Adrenal gland (tissue), 12 donors: Measurements from ENCODE around the gene PLEKHH1. TPM values are rescaled to one million over a fixed set of nuclear protein-coding genes. Genes with fewer than 3 reads are reported as not detected.
"Not testable (repeated sequence)": the region's sequence is repeated elsewhere in the genome, so short reads cannot be mapped to it uniquely, and the experiment has no call there.

ENCODE experiments used
- DNase-seq, 7 donors: peaks; one replicate each; pipeline ENCODE4 v3.0.0-alpha.2; 2019 to 2020
- H3K27ac ChIP-seq, 5 donors: fragments of 200-600 bp; sonication (generic) in 4 of 5; 1 replicate in 3 of 5; 2 replicates in 2 of 5; pipeline versions ENCODE4 v1.5.1 to v1.8.0; 2016 to 2020; ENCODE audit warnings: mild to moderate bottlenecking in 1 of 5
- H3K27me3 ChIP-seq: fragments of 200-600 bp; 2 replicates; pipeline ENCODE4 v1.8.0; 2021
- H3K36me3 ChIP-seq, 2 donors: fragments of 200-600 bp; replicated peaks in 1 of 2; 1 replicate in 1 of 2; 2 replicates in 1 of 2; pipeline versions ENCODE4 v1.5.1 to v1.8.0; 2018 to 2022
- H3K4me1 ChIP-seq, 2 donors: fragments of 200-600 bp; replicated peaks in 1 of 2; 1 replicate in 1 of 2; 2 replicates in 1 of 2; pipeline versions ENCODE4 v1.5.1 to v1.8.0; 2018 to 2021
- H3K4me3 ChIP-seq, 4 donors: fragments of 200-600 bp; sonication (generic) in 3 of 4; one replicate each; pipeline ENCODE4 v1.5.1; 2016 to 2018
- H3K9me3 ChIP-seq, 3 donors: fragments of 200-600 bp; sonication (generic) in 1 of 3; replicated peaks in 1 of 3; 1 replicate in 2 of 3; 2 replicates in 1 of 3; pipeline versions ENCODE4 v1.5.1 to v1.8.0; 2016 to 2021
- CTCF ChIP-seq, 6 experiments: fragments of 450-650 bp in 4 of 6; fragments of 200-600 bp in 2 of 6; sonication (generic) in 1 of 6; IDR thresholded peaks; 1 replicate in 5 of 6; 2 replicates in 1 of 6; pipeline versions ENCODE4 v1.5.1 to v1.8.0; 2016 to 2021; ENCODE audit warnings: antibody characterized with exemption in 6 of 6, mild to moderate bottlenecking in 2 of 6, moderate library complexity in 1 of 6
- POLR2A ChIP-seq, 2 donors: fragments of 450-650 bp; IDR thresholded peaks; one replicate each; pipeline ENCODE4 v1.6.1; 2017; ENCODE audit warnings: antibody characterized with exemption in 2 of 2, mild to moderate bottlenecking in 2 of 2, moderate library complexity in 1 of 2
- WGBS, 4 donors: extraction: QIAGEN DNeasy Blood & Tissue Kit in 2 of 4; methylation state at CpG; one replicate each; pipeline versions ENCODE4 v1.1.5 to v1.1.7; 2013 to 2017; 5-methylcytosine and 5-hydroxymethylcytosine counted together
- intact Hi-C, 2 donors: fragments of 100-400 bp; cut with DNase I; formaldehyde crosslinking; loops; one replicate each; pipeline versions ENCODE4 v1.14.1 to v1.15.0; 2022 to 2023
- polyA plus RNA-seq, 3 donors: library from polyadenylated mRNA; stranded (reverse); fragments of 200-250 nt in 2 of 3; fragments of 350-450 nt in 1 of 3; fragmentation: Illumina TruSeq in 1 of 3; extraction: RNeasy Lipid Tissue Mini Kit (QIAGEN cat#74804) in 1 of 3; gene quantifications; one replicate each; pipeline ENCODE4 v1.2.3, GENCODE V29; 2013 to 2014
- total RNA-seq, 9 donors: library from RNA; depleted of rRNA in 4 of 9; stranded (reverse); fragments of >200 nt in 4 of 9; fragments of 120-200 nt in 1 of 9; fragmentation: NEBNext Ultra II Directional in 1 of 9; extraction: Animal tissue kit (Norgen Biotek cat#: 25700) in 1 of 9; gene quantifications; one replicate each; pipeline versions ENCODE4 v1.1.0 to v1.2.4, GENCODE V29; 2013 to 2023
- donor health status: healthy with polysubstance abuse.
- donor health status: Bipolar disorder and iron deficiency.
- donor health status: DM: yes; HTN: yes; CAD: no.
- donor health status: DM: no; HTN: no; CAD: no.
- donor health status: DM: no; HTN: no; CAD: no.
- donor health status: DM: yes; HTN: yes; CAD: no.

Gene PLEKHH1
- total and polyA plus RNA-seq, 12 donors, result 8.3 to 50.4 (median 20.2) TPM

DNA sequence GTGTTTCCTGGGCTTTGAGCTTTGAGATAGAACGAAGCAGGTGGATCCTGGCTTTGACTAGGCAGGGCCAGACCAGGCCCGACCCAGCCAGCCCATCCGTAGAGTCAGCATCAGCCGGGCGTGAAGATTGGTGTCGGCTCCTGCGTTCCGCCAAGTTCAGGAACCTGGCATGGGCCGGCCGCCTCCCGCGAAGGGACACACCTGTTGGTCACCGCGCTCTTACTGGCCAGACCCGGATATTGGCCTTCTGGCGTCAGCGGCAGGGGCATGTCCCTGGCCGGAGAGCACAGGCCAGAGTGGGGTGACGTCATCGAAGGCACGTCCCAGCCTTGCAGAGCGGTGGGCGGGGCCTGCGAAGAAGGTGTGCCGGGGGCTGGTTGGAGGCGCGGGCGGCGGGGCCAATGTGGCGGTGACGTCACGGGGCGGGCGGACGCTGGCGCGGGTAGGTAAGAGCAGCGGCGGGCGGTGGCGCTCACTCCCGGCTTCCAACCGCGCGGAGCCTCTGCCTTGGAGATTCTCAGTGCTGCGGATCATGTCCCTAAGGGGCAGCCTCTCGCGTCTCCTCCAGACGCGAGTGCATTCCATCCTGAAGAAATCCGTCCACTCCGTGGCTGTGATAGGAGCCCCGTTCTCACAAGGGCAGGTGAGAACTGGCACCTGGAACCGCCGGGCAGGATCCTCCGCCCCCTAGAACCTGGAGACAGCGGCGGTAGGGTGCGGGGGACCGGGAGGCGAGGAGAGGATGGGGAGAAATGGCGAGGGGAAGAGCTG is 86.5 kb downstream of the PLEKHH1 start, which contains the start of gene ARG2:
TSS of gene ARG2 (plus strand) at position 475 of the 771 bp plus-strand sequence. CDS start at position 533, 58 bp downstream.
- Histone ChIP-seq H3K4me3 (peak within 1 kb of the TSS; percentile 7 to 73 (median 52)), H3K9me3 (no peaks in the 10 kb centered on the region), H3K4me1 (peaks cover 23 to 33% of the 10 kb centered on the region in 2 donors), H3K27me3 (no peaks in the 10 kb centered on the region), H3K36me3 (no peaks in the 10 kb centered on the region), H3K27ac (peak within 1 kb of the TSS in 4 of 5 donors; percentile 60 to 82 (median 72))
- WGBS, 4 donors, result 0 to 1% (median 0%) methylated on average over 8 to 62 of the region's 62 CpGs
- peak; percentile 76 for TF ChIP-seq POLR2A (IDR thresholded peaks at IDR 0.05)
- TF ChIP-seq CTCF (IDR thresholded peaks at IDR 0.05), result peak in 1 of 6 experiments; percentile 10
- peak; percentile 97 to 99 (median 99) for DNase-seq
- intact Hi-C loops, result loop anchor here (5.0 to 10.0 kb wide), 3 partner anchors 53 to 83 kb away; partner anchors contain the start of genes RDH11 (in 1 of the 2), RDH12 (in 1 of the 2) and VTI1B (in 1 of the 2)

- H3K4me1 ChIP-seq, result peaks cover 23 to 33% of the 10 kb centered on the region in 2 donors
- H3K27me3 ChIP-seq, result no peaks in the 10 kb centered on the region
- no peaks in the 10 kb centered on the region for H3K36me3 ChIP-seq
- peak in 6 of 7 donors; percentile 30 to 66 (median 42) for DNase-seq
- TF ChIP-seq POLR2A (IDR thresholded peaks at IDR 0.05), result no peak
- TF ChIP-seq CTCF (IDR thresholded peaks at IDR 0.05), result no peak
- peak overlapping the region in 4 of 5 donors; percentile 60 to 82 (median 72) for H3K27ac ChIP-seq
- peak overlapping the region in 3 of 4 donors; percentile 39 to 73 (median 66) for H3K4me3 ChIP-seq
- intact Hi-C loops, result no loop called here
- no peaks in the 10 kb centered on the region for H3K9me3 ChIP-seq
- WGBS, 4 donors, result 3 to 10% (median 7%) methylated on average over 18 to 19 of the region's 19 CpGs
Measured at GRCh38 chr14:67620217-67620785, 87.2 kb downstream of the PLEKHH1 start.

DNA sequence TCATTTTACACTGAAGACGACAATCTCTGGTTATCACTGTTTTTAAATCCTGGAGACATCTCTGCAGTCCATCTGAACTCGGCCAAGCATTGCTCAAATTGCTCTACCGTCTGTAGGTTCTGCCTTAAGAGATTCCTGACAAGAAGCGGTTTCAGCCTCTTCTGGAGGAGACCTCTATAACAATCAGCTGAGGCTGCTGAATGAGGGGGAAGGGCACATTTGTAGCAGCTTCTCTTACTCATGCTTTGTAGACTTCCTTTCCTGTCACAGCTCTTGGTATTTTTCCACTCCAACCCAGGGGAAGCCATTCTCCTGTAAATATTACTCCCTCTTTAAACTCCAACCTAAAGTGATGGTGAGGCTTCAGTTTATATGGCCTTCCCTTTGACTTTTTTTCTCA is 89.6 kb downstream of the PLEKHH1 start:
- Histone ChIP-seq H3K27me3 (no peaks in the 10 kb centered on the region), H3K36me3 (no peaks in the 10 kb centered on the region), H3K4me1 (peaks cover 23 to 33% of the 10 kb centered on the region in 2 donors), H3K27ac (peak overlapping the region; percentile 39 to 83 (median 65)), H3K9me3 (no peaks in the 10 kb centered on the region), H3K4me3 (no peak overlapping the region)
- peak; percentile 51 to 79 (median 72) for DNase-seq
- WGBS, 4 donors, result 32 to 43% (median 38%) methylated on average over 4 of the region's 4 CpGs
- TF ChIP-seq POLR2A (IDR thresholded peaks at IDR 0.05) (peak in 1 of 2 donors; percentile 27), CTCF (IDR thresholded peaks at IDR 0.05) (no peak)
- intact Hi-C loops, result no loop called here

DNA sequence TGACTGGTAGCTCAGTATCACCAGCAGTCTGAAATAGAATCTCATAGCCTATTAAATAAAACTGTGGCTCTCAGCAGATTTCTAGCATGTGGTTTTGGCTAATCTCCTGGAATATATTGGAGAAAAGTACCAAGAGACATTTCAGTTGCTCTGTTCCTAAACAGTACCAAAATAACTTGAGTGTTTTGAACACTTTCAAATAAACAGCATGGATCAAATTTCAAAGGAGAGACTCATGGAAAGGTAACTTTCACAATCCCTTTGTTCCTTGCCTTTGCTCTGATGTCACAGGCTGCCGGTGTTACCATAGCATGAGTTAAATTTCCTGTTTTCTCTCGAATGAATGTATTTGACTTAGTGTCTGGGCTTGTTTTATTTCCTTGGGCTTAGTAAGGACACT is 90.0 kb downstream of the PLEKHH1 start:
- intact Hi-C loops, result no loop called here
- TF ChIP-seq POLR2A (IDR thresholded peaks at IDR 0.05) (no peak), CTCF (IDR thresholded peaks at IDR 0.05) (no peak)
- Histone ChIP-seq H3K27me3 (no peaks in the 10 kb centered on the region), H3K4me1 (peaks cover 23 to 33% of the 10 kb centered on the region in 2 donors), H3K4me3 (no peak overlapping the region), H3K36me3 (no peaks in the 10 kb centered on the region), H3K9me3 (no peaks in the 10 kb centered on the region), H3K27ac (peak overlapping the region; percentile 39 to 83 (median 65))
- DNase-seq, result peak in 1 of 7 donors; percentile 25
- 17 to 40% (median 22%) methylated on average over 2 of the region's 2 CpGs for WGBS, 4 donors

GRCh38 chr14:67626131-67626530 is 93.0 kb downstream of the PLEKHH1 start:
- H3K9me3 ChIP-seq, H3K27ac ChIP-seq, H3K36me3 ChIP-seq, DNase-seq, H3K27me3 ChIP-seq, H3K4me3 ChIP-seq, intact Hi-C loops: not testable (repeated sequence)
- peaks cover 10 to 18% of the 10 kb centered on the region in 2 donors for H3K4me1 ChIP-seq
- WGBS, 4 donors, result 74 to 95% (median 80%) methylated on average over 1 of the region's 1 CpG
